Esophagus muscularis mucosa (tissue), 4 donors: ENCODE data around the gene PLPP6.

ENCODE experiments used
- EP300 ChIP-seq: sonication (generic); formaldehyde crosslinking; IDR thresholded peaks from one replicate; pipeline ENCODE4 v1.6.1; 2017; ENCODE audit warnings: antibody characterized with exemption
- POLR2A ChIP-seq: fragments of 450-650 bp; IDR thresholded peaks from one replicate; pipeline ENCODE4 v1.6.1; 2017; ENCODE audit warnings: antibody characterized with exemption, moderate library complexity, mild to moderate bottlenecking, low read depth
- POLR2AphosphoS5 ChIP-seq, 2 donors: sonication (generic); formaldehyde crosslinking; IDR thresholded peaks; one replicate each; pipeline ENCODE4 v1.6.1; 2017; ENCODE audit warnings: antibody characterized with exemption in 2 of 2
- TF ChIP-seq, protein P1 (sequence below), 3 experiments: fragments of 200-600 bp in 2 of 3; fragments of 450-650 bp in 1 of 3; sonication (generic) in 2 of 3; IDR thresholded peaks; one replicate each; pipeline ENCODE4 v1.5.1; 2017 to 2019; ENCODE audit warnings: antibody characterized with exemption in 3 of 3, mild to moderate bottlenecking in 2 of 3, moderate library complexity in 1 of 3

DNA sequence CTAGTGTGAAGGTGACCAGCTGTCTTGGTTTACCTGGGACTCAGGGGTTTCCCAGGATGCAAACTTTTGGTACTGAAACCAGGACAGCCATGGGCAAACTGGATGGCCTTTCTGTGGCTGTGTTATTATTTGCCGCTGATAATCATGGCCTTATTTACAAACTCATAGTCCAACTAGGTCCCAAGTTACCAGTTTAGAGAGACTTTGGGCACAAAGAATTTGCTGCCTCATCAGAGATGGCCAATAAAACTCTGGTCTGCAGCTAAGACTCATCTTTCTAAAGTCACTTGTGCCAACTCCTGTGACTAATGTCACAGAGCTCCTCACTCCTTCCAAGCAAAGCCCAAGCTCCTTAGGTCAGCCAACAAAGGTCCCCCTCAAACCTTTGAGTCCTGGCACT is 47.5 kb upstream of the PLPP6 start:
- TF ChIP-seq, protein P1, sequence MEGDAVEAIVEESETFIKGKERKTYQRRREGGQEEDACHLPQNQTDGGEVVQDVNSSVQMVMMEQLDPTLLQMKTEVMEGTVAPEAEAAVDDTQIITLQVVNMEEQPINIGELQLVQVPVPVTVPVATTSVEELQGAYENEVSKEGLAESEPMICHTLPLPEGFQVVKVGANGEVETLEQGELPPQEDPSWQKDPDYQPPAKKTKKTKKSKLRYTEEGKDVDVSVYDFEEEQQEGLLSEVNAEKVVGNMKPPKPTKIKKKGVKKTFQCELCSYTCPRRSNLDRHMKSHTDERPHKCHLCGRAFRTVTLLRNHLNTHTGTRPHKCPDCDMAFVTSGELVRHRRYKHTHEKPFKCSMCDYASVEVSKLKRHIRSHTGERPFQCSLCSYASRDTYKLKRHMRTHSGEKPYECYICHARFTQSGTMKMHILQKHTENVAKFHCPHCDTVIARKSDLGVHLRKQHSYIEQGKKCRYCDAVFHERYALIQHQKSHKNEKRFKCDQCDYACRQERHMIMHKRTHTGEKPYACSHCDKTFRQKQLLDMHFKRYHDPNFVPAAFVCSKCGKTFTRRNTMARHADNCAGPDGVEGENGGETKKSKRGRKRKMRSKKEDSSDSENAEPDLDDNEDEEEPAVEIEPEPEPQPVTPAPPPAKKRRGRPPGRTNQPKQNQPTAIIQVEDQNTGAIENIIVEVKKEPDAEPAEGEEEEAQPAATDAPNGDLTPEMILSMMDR (IDR thresholded peaks at IDR 0.05) = no peak
- TF ChIP-seq POLR2AphosphoS5 (IDR thresholded peaks at IDR 0.05) = no peak
- no peak for TF ChIP-seq EP300
- TF ChIP-seq POLR2A = no peak
